Measurements from ENCODE around the gene PHF1.

Gene PHF1

GRCh38 chr6:33384581-33385020 lies 26.2 kb upstream of the PHF1 start:
- no peak overlapping the region for H3K4me3 ChIP-seq (ENCODE audit: low read depth, low read length)
- peak; percentile 19 for DNase-seq (ENCODE audit: low read depth, low spot score)
- CTCF ChIA-PET = interaction anchor here (0.7 to 2.8 kb wide), 12 partner anchors 9 to 195 kb away, joined by 3 to 20 read pairs (median 4); partner anchors contain the start of gene BAK1
- POLR2A ChIA-PET = no interaction called here
- peak; percentile 42 for TF ChIP-seq CTCF (IDR thresholded peaks at IDR 0.05; ENCODE audit: insufficient read depth, low read length, missing control alignments)

GRCh38 chr6:33390173-33390572 lies 20.6 kb upstream of the PHF1 start:
- H3K4me3 ChIP-seq (ENCODE audit: low read depth, low read length) = no peak overlapping the region
- CTCF ChIA-PET = interaction anchor here (0.8 to 2.3 kb wide), 26 partner anchors 9 to 766 kb away, joined by 3 to 48 read pairs (median 6); partner anchors contain the start of genes BAK1, CUTA and ZBTB22
- no peak for TF ChIP-seq CTCF (IDR thresholded peaks at IDR 0.05; ENCODE audit: insufficient read depth, low read length, missing control alignments)
- POLR2A ChIA-PET = no interaction called here
- DNase-seq (ENCODE audit: low read depth, low spot score) = no peak

- POLR2A ChIA-PET = no interaction called here
- peak overlapping the region; percentile 29 for H3K4me3 ChIP-seq (ENCODE audit: low read depth, low read length)
These were observed 20.0 kb upstream of the PHF1 start for GRCh38 chr6:33390767-33391277.

GRCh38 chr6:33391278-33391921 lies 19.4 kb upstream of the PHF1 start, which contains the start of gene KIFC1:
TSS of gene KIFC1 (plus strand) at chr6:33391823. CDS start at chr6:33391986, 163 bp downstream.
- ChIA-PET CTCF (interaction anchor here (0.6 to 2.3 kb wide), 44 partner anchors 10 to 765 kb away, joined by 3 to 48 read pairs (median 6); partner anchors contain the start of genes BAK1, CUTA, PHF1 and ZBTB22), POLR2A (no interaction called here)
- peak; percentile 99 for DNase-seq (ENCODE audit: low read depth, low spot score)
- peak within 1 kb of the TSS; percentile 97 for H3K4me3 ChIP-seq (ENCODE audit: low read depth, low read length)
- TF ChIP-seq CTCF (IDR thresholded peaks at IDR 0.05; ENCODE audit: insufficient read depth, low read length, missing control alignments) = peak; percentile 98

More at GRCh38 chr6:33390767-33391277, 20.0 kb upstream of the PHF1 start:
- CTCF ChIA-PET = interaction anchor here (0.6 to 2.3 kb wide), 44 partner anchors 10 to 765 kb away, joined by 3 to 48 read pairs (median 6); partner anchors contain the start of genes BAK1, CUTA, PHF1 and ZBTB22
- DNase-seq (ENCODE audit: low read depth, low spot score) = no peak
- no peak for TF ChIP-seq CTCF (IDR thresholded peaks at IDR 0.05; ENCODE audit: insufficient read depth, low read length, missing control alignments)

GRCh38 chr6:33391922-33392594 lies 18.8 kb upstream of the PHF1 start:
- DNase-seq (ENCODE audit: low read depth, low spot score) = no peak
- CTCF ChIA-PET = no interaction called here
- H3K4me3 ChIP-seq (ENCODE audit: low read depth, low read length) = peak overlapping the region; percentile 97
- no peak for TF ChIP-seq CTCF (IDR thresholded peaks at IDR 0.05; ENCODE audit: insufficient read depth, low read length, missing control alignments)
- POLR2A ChIA-PET = no interaction called here

GRCh38 chr6:33392595-33392948 lies 18.2 kb upstream of the PHF1 start:
- CTCF ChIA-PET = no interaction called here
- POLR2A ChIA-PET = no interaction called here
- no peak for DNase-seq (ENCODE audit: low read depth, low spot score)
- TF ChIP-seq CTCF (IDR thresholded peaks at IDR 0.05; ENCODE audit: insufficient read depth, low read length, missing control alignments) = no peak
- peak overlapping the region; percentile 97 for H3K4me3 ChIP-seq (ENCODE audit: low read depth, low read length)
